Measurements from ENCODE around the gene PIPOX. TPM values are rescaled to one million over a fixed set of nuclear protein-coding genes. Genes with fewer than 3 reads are reported as not detected.

Gene PIPOX
- total RNA-seq, 1 donor from 2014 or later, result 1.8 TPM

DNA sequence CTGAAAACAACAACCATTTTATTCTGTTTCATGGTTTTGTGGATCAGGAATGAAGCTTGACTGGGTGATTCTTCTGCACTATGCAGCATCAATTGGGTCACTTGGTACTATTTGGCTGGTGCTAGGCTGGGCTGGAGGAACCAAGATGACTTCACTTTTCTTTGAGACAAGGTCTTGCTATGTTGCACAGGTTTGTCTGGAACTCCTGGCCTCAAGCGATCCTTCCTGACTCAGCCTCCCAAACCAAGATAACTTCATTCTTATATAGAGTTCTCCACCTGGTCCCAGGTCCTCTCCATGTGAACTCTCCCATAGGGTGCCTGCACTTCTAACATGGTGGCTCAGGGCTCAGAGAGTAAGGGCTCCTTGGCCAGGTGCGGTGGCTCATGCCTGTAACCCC lies 1.9 kb upstream of the PIPOX start:
- Histone ChIP-seq H3K27ac (ENCODE audit: low read depth, low read length) (no peak overlapping the region), H3K36me3 (ENCODE audit: insufficient read depth, low read length) (no peaks in the 10 kb centered on the region), H2AFZ (ENCODE audit: low read depth, low read length) (no peak overlapping the region), H4K20me1 (ENCODE audit: insufficient read depth, low read length) (no peaks in the 10 kb centered on the region), H3K27me3 (ENCODE audit: insufficient read depth, low read length) (peaks cover 26% of the 10 kb centered on the region), H3K4me2 (ENCODE audit: low read length) (no peak overlapping the region), H3K79me2 (ENCODE audit: insufficient read depth, low read length) (no peaks in the 10 kb centered on the region), H3K9ac (ENCODE audit: low read length) (no peak overlapping the region), H3K9me3 (ENCODE audit: insufficient read depth, low read depth, low read length) (peaks cover 2% of the 10 kb centered on the region), H3K4me3 (ENCODE audit: insufficient read depth, low read depth, low read length) (no peak overlapping the region), H3K4me1 (ENCODE audit: insufficient read depth, low read length) (peaks cover 19% of the 10 kb centered on the region)
- H3K36me3 Mint-ChIP-seq (ENCODE audit: low read depth, unreplicated experiment), result no peaks in the 10 kb centered on the region
- DNase-seq (ENCODE audit: low read depth) (no peak), FAIRE-seq (no peak)
- peaks cover 18% of the 10 kb centered on the region for H3K4me1 Mint-ChIP-seq (ENCODE audit: low read depth, unreplicated experiment)
- peaks cover 6% of the 10 kb centered on the region for H3K27me3 Mint-ChIP-seq (ENCODE audit: low read depth, unreplicated experiment)
- H3K27ac Mint-ChIP-seq (ENCODE audit: unreplicated experiment), result no peak overlapping the region
- H3K4me3 Mint-ChIP-seq (ENCODE audit: unreplicated experiment), result no peak overlapping the region
- no peak for TF ChIP-seq EZH2 (IDR thresholded peaks at IDR 0.05; ENCODE audit: insufficient read depth, low read length)
- TF ChIP-seq, protein P1, sequence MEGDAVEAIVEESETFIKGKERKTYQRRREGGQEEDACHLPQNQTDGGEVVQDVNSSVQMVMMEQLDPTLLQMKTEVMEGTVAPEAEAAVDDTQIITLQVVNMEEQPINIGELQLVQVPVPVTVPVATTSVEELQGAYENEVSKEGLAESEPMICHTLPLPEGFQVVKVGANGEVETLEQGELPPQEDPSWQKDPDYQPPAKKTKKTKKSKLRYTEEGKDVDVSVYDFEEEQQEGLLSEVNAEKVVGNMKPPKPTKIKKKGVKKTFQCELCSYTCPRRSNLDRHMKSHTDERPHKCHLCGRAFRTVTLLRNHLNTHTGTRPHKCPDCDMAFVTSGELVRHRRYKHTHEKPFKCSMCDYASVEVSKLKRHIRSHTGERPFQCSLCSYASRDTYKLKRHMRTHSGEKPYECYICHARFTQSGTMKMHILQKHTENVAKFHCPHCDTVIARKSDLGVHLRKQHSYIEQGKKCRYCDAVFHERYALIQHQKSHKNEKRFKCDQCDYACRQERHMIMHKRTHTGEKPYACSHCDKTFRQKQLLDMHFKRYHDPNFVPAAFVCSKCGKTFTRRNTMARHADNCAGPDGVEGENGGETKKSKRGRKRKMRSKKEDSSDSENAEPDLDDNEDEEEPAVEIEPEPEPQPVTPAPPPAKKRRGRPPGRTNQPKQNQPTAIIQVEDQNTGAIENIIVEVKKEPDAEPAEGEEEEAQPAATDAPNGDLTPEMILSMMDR (IDR thresholded peaks at IDR 0.05; ENCODE audit: insufficient read depth, low read depth, low read length), result no peak
- peaks cover 1% of the 10 kb centered on the region for H3K9me3 Mint-ChIP-seq (ENCODE audit: unreplicated experiment)

DNA sequence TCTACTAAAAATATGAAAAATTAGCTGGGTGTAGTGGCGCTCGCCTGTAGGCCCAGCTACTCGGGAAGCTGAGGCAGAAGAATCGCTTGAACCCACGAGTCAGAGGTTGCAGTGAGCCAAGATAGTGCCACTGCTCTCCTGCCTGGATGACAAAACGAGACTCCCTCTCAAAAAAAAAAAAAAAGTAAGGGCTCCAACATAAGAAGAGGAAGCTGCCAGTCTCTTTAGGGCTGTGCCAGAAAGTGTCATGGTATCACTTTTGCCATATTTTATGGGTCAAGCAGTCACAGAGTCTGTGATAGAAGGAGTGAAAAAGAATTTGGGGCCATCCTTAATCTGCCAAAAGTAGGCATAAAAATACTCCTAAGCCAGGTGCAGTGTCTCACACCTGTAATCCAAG lies 1.4 kb upstream of the PIPOX start:
- H3K9me3 ChIP-seq (ENCODE audit: insufficient read depth, low read depth, low read length), result peaks cover 2% of the 10 kb centered on the region
- H3K4me3 Mint-ChIP-seq (ENCODE audit: unreplicated experiment), result no peak overlapping the region
- no peaks in the 10 kb centered on the region for H3K36me3 Mint-ChIP-seq (ENCODE audit: low read depth, unreplicated experiment)
- H3K4me3 ChIP-seq (ENCODE audit: insufficient read depth, low read depth, low read length), result no peak overlapping the region
- no peak overlapping the region for H3K27ac Mint-ChIP-seq (ENCODE audit: unreplicated experiment)
- H3K27me3 ChIP-seq (ENCODE audit: insufficient read depth, low read length), result peaks cover 26% of the 10 kb centered on the region
- H2AFZ ChIP-seq (ENCODE audit: low read depth, low read length), result no peak overlapping the region
- no peaks in the 10 kb centered on the region for H3K9me3 Mint-ChIP-seq (ENCODE audit: unreplicated experiment)
- H3K4me1 Mint-ChIP-seq (ENCODE audit: low read depth, unreplicated experiment), result peaks cover 18% of the 10 kb centered on the region
- H3K9ac ChIP-seq (ENCODE audit: low read length), result no peak overlapping the region
- no peaks in the 10 kb centered on the region for H4K20me1 ChIP-seq (ENCODE audit: insufficient read depth, low read length)
- H3K27ac ChIP-seq (ENCODE audit: low read depth, low read length), result no peak overlapping the region
- H3K4me1 ChIP-seq (ENCODE audit: insufficient read depth, low read length), result peaks cover 19% of the 10 kb centered on the region
- TF ChIP-seq, protein P1 (IDR thresholded peaks at IDR 0.05; ENCODE audit: insufficient read depth, low read depth, low read length), result no peak
- no peaks in the 10 kb centered on the region for H3K36me3 ChIP-seq (ENCODE audit: insufficient read depth, low read length)
- FAIRE-seq (no peak), DNase-seq (ENCODE audit: low read depth) (no peak)
- H3K79me2 ChIP-seq (ENCODE audit: insufficient read depth, low read length), result no peaks in the 10 kb centered on the region
- peaks cover 10% of the 10 kb centered on the region for H3K27me3 Mint-ChIP-seq (ENCODE audit: low read depth, unreplicated experiment)
- no peak overlapping the region for H3K4me2 ChIP-seq (ENCODE audit: low read length)

DNA sequence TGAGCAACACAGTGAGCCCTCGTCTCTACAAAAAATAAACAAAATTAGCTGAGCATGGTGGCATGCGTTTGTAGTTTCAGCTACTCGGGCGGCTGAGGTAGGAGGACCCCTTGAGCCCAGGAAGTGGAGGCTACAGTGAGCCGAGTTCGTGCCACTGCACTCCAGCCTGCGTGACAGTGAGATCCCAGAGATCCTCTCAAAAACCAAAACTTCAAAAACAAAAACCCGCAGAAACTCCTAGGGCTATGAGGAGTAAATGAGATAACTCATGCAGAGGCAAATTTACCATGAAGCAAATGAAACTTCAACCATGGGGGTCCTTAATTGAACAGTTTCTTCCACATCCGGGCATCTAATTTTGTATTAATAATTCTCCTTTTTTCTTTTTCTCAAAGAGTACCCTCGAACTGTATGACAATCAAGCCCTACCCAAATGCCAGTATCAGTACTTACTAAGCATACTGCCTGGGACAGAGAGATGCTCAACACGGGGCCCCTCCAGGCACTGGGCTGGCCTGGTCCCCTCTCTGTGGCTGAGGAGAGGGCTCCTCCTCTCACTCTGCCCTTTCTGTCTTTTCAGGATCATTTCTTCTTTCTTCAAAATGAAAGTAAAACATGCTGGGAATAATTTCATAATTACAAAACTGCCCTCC lies 789 bp upstream of the PIPOX start:
- no peak overlapping the region for H2AFZ ChIP-seq (ENCODE audit: low read depth, low read length)
- Mint-ChIP-seq H3K36me3 (ENCODE audit: low read depth, unreplicated experiment) (no peaks in the 10 kb centered on the region), H3K4me1 (ENCODE audit: low read depth, unreplicated experiment) (peaks cover 18% of the 10 kb centered on the region), H3K9me3 (ENCODE audit: unreplicated experiment) (no peaks in the 10 kb centered on the region), H3K4me3 (ENCODE audit: unreplicated experiment) (peak overlapping the region; percentile 40), H3K27me3 (ENCODE audit: low read depth, unreplicated experiment) (peaks cover 11% of the 10 kb centered on the region), H3K27ac (ENCODE audit: unreplicated experiment) (peak overlapping the region; percentile 58)
- no peaks in the 10 kb centered on the region for H4K20me1 ChIP-seq (ENCODE audit: insufficient read depth, low read length)
- H3K9me3 ChIP-seq (ENCODE audit: insufficient read depth, low read depth, low read length), result no peaks in the 10 kb centered on the region
- H3K9ac ChIP-seq (ENCODE audit: low read length), result no peak overlapping the region
- FAIRE-seq (no peak), DNase-seq (ENCODE audit: low read depth) (no peak)
- peaks cover 19% of the 10 kb centered on the region for H3K4me1 ChIP-seq (ENCODE audit: insufficient read depth, low read length)
- H3K27me3 ChIP-seq (ENCODE audit: insufficient read depth, low read length), result peaks cover 23% of the 10 kb centered on the region
- no peak overlapping the region for H3K4me3 ChIP-seq (ENCODE audit: insufficient read depth, low read depth, low read length)
- no peak for TF ChIP-seq EZH2 (IDR thresholded peaks at IDR 0.05; ENCODE audit: insufficient read depth, low read length)
- TF ChIP-seq, protein P1 (IDR thresholded peaks at IDR 0.05; ENCODE audit: insufficient read depth, low read depth, low read length), result no peak
- no peaks in the 10 kb centered on the region for H3K79me2 ChIP-seq (ENCODE audit: insufficient read depth, low read length)
- H3K27ac ChIP-seq (ENCODE audit: low read depth, low read length), result no peak overlapping the region
- H3K4me2 ChIP-seq (ENCODE audit: low read length), result peak overlapping the region; percentile 64
- H3K36me3 ChIP-seq (ENCODE audit: insufficient read depth, low read length), result no peaks in the 10 kb centered on the region

All from astrocyte (in vitro differentiated cells and primary cell).